Kidney epithelial cell (primary cell): ENCODE data around the gene METTL2A. TPM values are rescaled to one million over a fixed set of nuclear protein-coding genes. Genes with fewer than 3 reads are reported as not detected.
"Not testable (repeated sequence)": the region's sequence is repeated elsewhere in the genome, so short reads cannot be mapped to it uniquely, and the experiment has no call there.

Source experiments
- DNase-seq: peaks from one replicate; pipeline ENCODE4 v3.0.0-alpha.2; 2010; ENCODE audit warnings: low read depth
- H3K27me3 ChIP-seq: 2 replicates; pipeline ENCODE4 v1.6.0; 2011; ENCODE audit warnings: low read length; ENCODE audit not compliant: control insufficient read depth, insufficient read depth
- H3K36me3 ChIP-seq: 2 replicates; pipeline ENCODE4 v1.5.1; 2011; ENCODE audit warnings: low read length; ENCODE audit not compliant: control insufficient read depth, insufficient read depth
- H3K4me3 ChIP-seq: 2 replicates; pipeline ENCODE4 v1.5.1; 2011; ENCODE audit warnings: low read depth, mild to moderate bottlenecking, control low read depth, low read length
- CTCF ChIP-seq: IDR thresholded peaks from 2 replicates; pipeline ENCODE4 v1.5.1; 2011; ENCODE audit warnings: mild to moderate bottlenecking, moderate library complexity, low read length, control low read depth, inconsistent platforms; ENCODE audit not compliant: insufficient read depth, poor library complexity, severe bottlenecking
- total RNA-seq: library from RNA; depleted of rRNA; stranded (reverse); fragments of >200 nt; gene quantifications from 2 replicates; pipeline ENCODE4 v1.2.3, GENCODE V29; 2015

The METTL2A gene
- total RNA-seq, 1 donor from 2014 or later = 23.7 TPM

- no peak for DNase-seq
- H3K36me3 ChIP-seq = no peaks in the 10 kb centered on the region
- TF ChIP-seq CTCF = no peak
- H3K27me3 ChIP-seq = no peaks in the 10 kb centered on the region
- H3K4me3 ChIP-seq = peak within 1 kb of the TSS; percentile 68
Measured at GRCh38 chr17:62478424-62478879, 54.8 kb downstream of the METTL2A start, which contains the start of gene TLK2. Gene TLK2 (plus strand): TSS chr17:62478825. CDS start chr17:62481126, 2,301 bp downstream.

- H3K36me3 ChIP-seq, DNase-seq, H3K27me3 ChIP-seq: not testable (repeated sequence)
- H3K4me3 ChIP-seq = peak overlapping the region; percentile 68
Measured at GRCh38 chr17:62478880-62479638, 55.4 kb downstream of the METTL2A start.

GRCh38 chr17:62479639-62480258, 56.1 kb downstream of the METTL2A start:
- peak overlapping the region; percentile 68 for H3K4me3 ChIP-seq
- DNase-seq, H3K27me3 ChIP-seq, H3K36me3 ChIP-seq: not testable (repeated sequence)

- not testable (repeated sequence) for H3K36me3 ChIP-seq, DNase-seq, H3K27me3 ChIP-seq, H3K4me3 ChIP-seq
Measured at GRCh38 chr17:62482553-62482952, 58.9 kb downstream of the METTL2A start.

GRCh38 chr17:62490990-62491389, 67.3 kb downstream of the METTL2A start:
- H3K27me3 ChIP-seq, H3K4me3 ChIP-seq, H3K36me3 ChIP-seq, DNase-seq: not testable (repeated sequence)

- H3K36me3 ChIP-seq, DNase-seq, H3K27me3 ChIP-seq, H3K4me3 ChIP-seq: not testable (repeated sequence)
Measured at GRCh38 chr17:62493049-62493655, 69.5 kb downstream of the METTL2A start.

GRCh38 chr17:62494073-62494472, 70.4 kb downstream of the METTL2A start:
- H3K36me3 ChIP-seq, H3K27me3 ChIP-seq, DNase-seq, H3K4me3 ChIP-seq: not testable (repeated sequence)

- DNase-seq, H3K27me3 ChIP-seq, H3K36me3 ChIP-seq, H3K4me3 ChIP-seq: not testable (repeated sequence)
Measured at GRCh38 chr17:62496344-62496743, 72.6 kb downstream of the METTL2A start.

- H3K36me3 ChIP-seq, H3K27me3 ChIP-seq, H3K4me3 ChIP-seq, DNase-seq: not testable (repeated sequence)
Measured at GRCh38 chr17:62498796-62499195, 75.1 kb downstream of the METTL2A start.

Other genes starting within 250 kb of the METTL2A start
- gene EFCAB3, start 43.3 kb upstream of the METTL2A start, total RNA-seq = not detected in 2 replicates
- gene TLK2, start 54.9 kb downstream of the METTL2A start, total RNA-seq = 32.9 and 50.0 TPM in 2 replicates
- gene MRC2, start 203.8 kb downstream of the METTL2A start, total RNA-seq = 45.9 and 53.0 TPM in 2 replicates